ENCODE data around the gene RNF157. TPM values are rescaled to one million over a fixed set of nuclear protein-coding genes. Genes with fewer than 3 reads are reported as not detected.
"Not testable (repeated sequence)": the region's sequence is repeated elsewhere in the genome, so short reads cannot be mapped to it uniquely, and the experiment has no call there.

Gene RNF157
- total RNA-seq, 2 experiments from 2014 or later: 38.1 to 45.3 TPM

DNA sequence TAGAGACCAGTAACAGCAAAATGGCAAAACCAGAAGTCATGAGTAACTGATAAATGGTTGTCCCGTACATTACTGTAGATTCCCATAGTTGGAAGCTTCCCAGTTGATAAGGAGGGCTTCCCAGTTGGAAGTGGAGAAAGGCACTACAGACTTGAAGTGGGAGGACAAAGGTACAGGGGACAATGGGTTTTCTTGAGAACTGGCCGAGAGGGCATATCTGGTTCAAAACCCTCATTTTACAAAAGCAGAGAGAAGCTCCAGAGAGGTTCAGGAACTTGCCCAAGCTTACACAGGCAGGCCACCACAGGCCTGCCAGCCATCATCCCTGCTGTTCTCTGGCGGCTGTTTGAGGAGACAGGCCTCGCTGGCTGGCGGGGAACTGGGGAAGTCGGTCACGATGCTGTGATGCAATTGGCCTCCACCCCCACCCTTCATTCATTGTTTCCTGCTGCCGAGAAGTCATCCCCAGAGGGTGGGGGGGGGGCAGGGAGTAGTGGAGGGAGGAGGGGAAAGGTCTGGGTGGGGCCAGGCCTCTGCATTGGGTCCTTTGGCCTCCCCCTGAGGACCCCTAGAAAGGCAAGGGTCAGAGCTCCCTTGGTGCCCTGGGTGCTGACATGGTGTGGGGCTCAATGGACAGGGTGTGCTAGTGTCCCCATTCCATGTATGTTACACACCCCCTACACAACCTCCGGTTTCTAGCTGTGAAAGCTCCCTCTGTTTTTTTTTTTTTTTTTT is 27.9 kb upstream of the RNF157 start:
- H3K4me1 Mint-ChIP-seq (ENCODE audit: low read depth): peaks cover 51% of the 10 kb centered on the region
- peak overlapping the region; percentile 88 for H3K4me3 Mint-ChIP-seq
- peak; percentile 93 for DNase-seq
- intact Hi-C loops (cut with micrococcal nuclease): loop anchor here (1.0 to 10.0 kb wide), 5 partner anchors 77 to 1233 kb away; partner anchors contain the start of genes MFSD11 and SRSF2
- no peaks in the 10 kb centered on the region for H3K27me3 Mint-ChIP-seq (ENCODE audit: low read depth)
- peaks cover 54% of the 10 kb centered on the region for H3K36me3 Mint-ChIP-seq (ENCODE audit: low read depth)
- no peaks in the 10 kb centered on the region for H3K9me3 Mint-ChIP-seq
- H3K27ac Mint-ChIP-seq: peak overlapping the region; percentile 100
- CTCF ChIA-PET: interaction anchor here (0.5 to 3.5 kb wide), 11 partner anchors 11 to 147 kb away, joined by 3 to 18 read pairs (median 4); no protein-coding TSS in a partner anchor

DNA sequence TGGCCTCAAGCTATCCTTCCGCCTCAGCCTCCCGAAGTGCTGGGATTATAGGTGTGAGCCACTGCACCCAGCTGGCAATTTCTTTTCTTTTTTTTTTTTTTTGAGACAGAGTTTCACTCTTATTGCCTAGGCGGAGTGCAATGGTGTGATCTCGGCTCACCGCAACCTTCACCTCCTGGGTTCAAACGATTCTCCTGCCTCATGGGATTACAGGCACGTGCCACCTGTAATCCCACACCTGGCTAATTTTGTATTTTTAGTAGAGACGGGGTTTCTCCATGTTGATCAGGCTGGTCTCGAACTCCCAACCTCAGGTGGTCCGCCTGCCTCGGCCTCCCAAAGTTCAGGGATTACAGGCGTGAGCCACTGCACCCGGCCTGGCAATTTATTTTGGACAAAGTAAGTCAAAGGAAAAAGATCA is 27.3 kb upstream of the RNF157 start:
- Mint-ChIP-seq H3K27ac (peak overlapping the region; percentile 100), H3K4me3 (peak overlapping the region; percentile 88), H3K36me3 (ENCODE audit: low read depth) (peaks cover 54% of the 10 kb centered on the region), H3K4me1 (ENCODE audit: low read depth) (peaks cover 51% of the 10 kb centered on the region)
- CTCF ChIA-PET: interaction anchor here (0.6 to 2.1 kb wide), 9 partner anchors 12 to 147 kb away, joined by 3 to 8 read pairs (median 4); no protein-coding TSS in a partner anchor
- DNase-seq: peak; percentile 65
- not testable (repeated sequence) for H3K9me3 Mint-ChIP-seq; H3K27me3 Mint-ChIP-seq (ENCODE audit: low read depth)
- intact Hi-C loops (cut with micrococcal nuclease): loop anchor here (1.0 to 10.0 kb wide), 5 partner anchors 76 to 1233 kb away; partner anchors contain the start of genes MFSD11 and SRSF2

DNA sequence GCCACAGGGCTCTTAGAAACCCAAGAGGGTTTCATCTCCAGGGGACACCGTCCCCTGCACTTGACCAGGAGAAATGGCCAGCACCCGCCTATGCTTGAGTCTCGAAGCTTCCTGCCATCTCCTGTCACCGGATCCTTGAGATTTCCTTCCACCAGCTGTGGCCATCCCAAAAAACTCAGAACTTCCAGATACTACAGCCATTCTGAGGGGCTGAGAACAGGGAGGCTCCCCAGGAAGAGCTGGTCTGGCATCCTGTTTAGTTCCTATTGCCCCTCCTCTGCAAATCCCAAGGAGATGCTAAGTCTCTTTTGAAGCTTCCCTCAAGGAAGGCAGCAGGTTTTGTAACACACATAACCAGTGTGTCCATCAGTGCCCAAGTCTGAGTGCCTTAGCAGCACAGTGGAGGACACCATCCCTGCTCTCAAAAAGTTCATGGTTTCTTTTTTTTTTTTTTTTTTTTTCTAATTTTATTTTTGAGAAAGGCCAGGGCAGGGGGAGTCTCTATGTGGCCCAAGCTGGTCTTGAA is 26.8 kb upstream of the RNF157 start:
- CTCF ChIA-PET: interaction anchor here (0.6 to 2.1 kb wide), 9 partner anchors 11 to 146 kb away, joined by 3 to 8 read pairs (median 4); no protein-coding TSS in a partner anchor
- no peaks in the 10 kb centered on the region for H3K9me3 Mint-ChIP-seq
- H3K27ac Mint-ChIP-seq: peak overlapping the region; percentile 100
- peaks cover 54% of the 10 kb centered on the region for H3K36me3 Mint-ChIP-seq (ENCODE audit: low read depth)
- intact Hi-C loops (cut with micrococcal nuclease): loop anchor here (5.0 to 10.0 kb wide), 4 partner anchors 470 to 1232 kb away; partner anchors contain the start of genes MFSD11 and SRSF2
- peak; percentile 23 for DNase-seq
- peak overlapping the region; percentile 88 for H3K4me3 Mint-ChIP-seq
- H3K4me1 Mint-ChIP-seq (ENCODE audit: low read depth): peaks cover 52% of the 10 kb centered on the region
- H3K27me3 Mint-ChIP-seq (ENCODE audit: low read depth): no peaks in the 10 kb centered on the region

DNA sequence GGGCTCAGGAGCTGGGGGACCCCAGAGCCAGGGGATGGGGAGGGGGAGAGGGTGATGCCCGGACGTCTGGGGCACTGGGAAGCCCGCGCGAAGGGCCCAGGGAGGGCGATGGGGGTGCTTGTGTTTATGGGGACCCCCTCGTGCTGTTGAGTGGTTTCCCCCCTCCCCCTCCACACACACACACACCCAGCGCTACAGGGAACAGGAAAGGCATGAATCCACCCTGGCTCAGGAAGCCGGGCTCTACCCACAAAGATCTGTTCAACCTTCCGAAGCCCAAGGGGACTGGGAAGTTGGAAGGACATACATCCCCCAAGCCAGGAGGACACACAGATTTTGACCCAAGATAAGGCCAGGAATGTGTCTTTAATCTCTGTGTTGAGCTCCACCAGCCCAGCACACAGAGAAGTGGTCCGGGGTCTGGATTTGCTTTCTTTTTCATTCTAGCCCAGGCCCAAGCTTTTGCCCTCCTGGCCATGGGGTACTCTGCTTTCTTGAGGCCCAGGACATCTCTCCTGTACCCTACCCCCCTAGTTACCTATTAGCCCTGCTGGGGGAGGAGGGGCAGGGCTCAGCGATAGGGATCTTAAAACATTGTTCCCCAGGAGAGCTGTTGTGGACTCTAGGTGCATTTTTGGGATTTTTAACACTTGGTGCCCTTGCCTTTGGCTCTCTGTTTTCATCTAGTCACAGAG is 26.1 kb upstream of the RNF157 start:
- Mint-ChIP-seq H3K9me3 (no peaks in the 10 kb centered on the region), H3K27me3 (ENCODE audit: low read depth) (no peaks in the 10 kb centered on the region), H3K36me3 (ENCODE audit: low read depth) (peaks cover 50% of the 10 kb centered on the region), H3K27ac (peak overlapping the region; percentile 100), H3K4me1 (ENCODE audit: low read depth) (peaks cover 54% of the 10 kb centered on the region), H3K4me3 (peak overlapping the region; percentile 88)
- peak; percentile 56 for DNase-seq
- intact Hi-C loops (cut with micrococcal nuclease): loop anchor here (5.0 to 10.0 kb wide), 4 partner anchors 471 to 1232 kb away; partner anchors contain the start of genes MFSD11 and SRSF2
- CTCF ChIA-PET: interaction anchor here (0.6 to 2.0 kb wide), 6 partner anchors 10 to 145 kb away, joined by 3 to 8 read pairs (median 4); no protein-coding TSS in a partner anchor

DNA sequence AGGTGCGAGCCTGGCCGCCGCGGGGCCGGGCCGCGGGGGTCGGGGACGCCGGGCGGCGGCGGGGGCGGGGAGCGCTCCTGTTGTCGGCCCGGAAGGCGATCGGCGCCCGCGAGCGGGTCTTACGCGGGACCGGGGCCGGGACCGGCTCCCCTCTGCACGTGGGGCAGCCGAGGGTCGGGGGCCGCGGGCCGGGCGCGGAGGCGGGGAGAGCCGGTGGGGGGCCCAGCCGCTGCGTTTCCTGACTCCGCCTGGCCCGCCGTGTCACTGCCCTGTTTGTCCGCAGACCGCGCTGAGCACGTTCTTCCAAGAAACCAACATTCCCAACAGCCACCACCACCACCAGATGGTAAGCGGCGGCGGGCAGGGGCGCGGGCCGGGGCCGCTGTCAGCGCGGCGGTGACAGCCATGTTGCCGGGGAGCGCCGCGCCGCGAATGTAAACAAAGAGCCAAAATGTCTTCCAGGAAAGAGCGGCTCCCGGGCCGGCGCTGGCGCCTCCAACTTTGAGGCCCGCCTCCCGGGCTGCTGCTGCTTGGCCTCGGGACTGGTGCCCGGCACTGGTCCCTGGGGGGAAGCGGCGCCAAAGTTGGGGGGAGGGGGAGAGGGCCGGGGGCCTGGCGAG is 25.4 kb upstream of the RNF157 start:
- Mint-ChIP-seq H3K4me1 (ENCODE audit: low read depth) (peaks cover 51% of the 10 kb centered on the region), H3K36me3 (ENCODE audit: low read depth) (peaks cover 43% of the 10 kb centered on the region), H3K27me3 (ENCODE audit: low read depth) (no peaks in the 10 kb centered on the region), H3K9me3 (no peaks in the 10 kb centered on the region), H3K27ac (peak overlapping the region; percentile 100), H3K4me3 (peak overlapping the region; percentile 88)
- CTCF ChIA-PET: interaction anchor here (1.2 to 2.0 kb wide), 6 partner anchors 9 to 145 kb away, joined by 3 to 8 read pairs (median 4); no protein-coding TSS in a partner anchor
- intact Hi-C loops (cut with micrococcal nuclease): loop anchor here (2.0 to 10.0 kb wide), 5 partner anchors 195 to 1231 kb away; partner anchors contain the start of genes MFSD11 and SRSF2
- peak; percentile 65 for DNase-seq

DNA sequence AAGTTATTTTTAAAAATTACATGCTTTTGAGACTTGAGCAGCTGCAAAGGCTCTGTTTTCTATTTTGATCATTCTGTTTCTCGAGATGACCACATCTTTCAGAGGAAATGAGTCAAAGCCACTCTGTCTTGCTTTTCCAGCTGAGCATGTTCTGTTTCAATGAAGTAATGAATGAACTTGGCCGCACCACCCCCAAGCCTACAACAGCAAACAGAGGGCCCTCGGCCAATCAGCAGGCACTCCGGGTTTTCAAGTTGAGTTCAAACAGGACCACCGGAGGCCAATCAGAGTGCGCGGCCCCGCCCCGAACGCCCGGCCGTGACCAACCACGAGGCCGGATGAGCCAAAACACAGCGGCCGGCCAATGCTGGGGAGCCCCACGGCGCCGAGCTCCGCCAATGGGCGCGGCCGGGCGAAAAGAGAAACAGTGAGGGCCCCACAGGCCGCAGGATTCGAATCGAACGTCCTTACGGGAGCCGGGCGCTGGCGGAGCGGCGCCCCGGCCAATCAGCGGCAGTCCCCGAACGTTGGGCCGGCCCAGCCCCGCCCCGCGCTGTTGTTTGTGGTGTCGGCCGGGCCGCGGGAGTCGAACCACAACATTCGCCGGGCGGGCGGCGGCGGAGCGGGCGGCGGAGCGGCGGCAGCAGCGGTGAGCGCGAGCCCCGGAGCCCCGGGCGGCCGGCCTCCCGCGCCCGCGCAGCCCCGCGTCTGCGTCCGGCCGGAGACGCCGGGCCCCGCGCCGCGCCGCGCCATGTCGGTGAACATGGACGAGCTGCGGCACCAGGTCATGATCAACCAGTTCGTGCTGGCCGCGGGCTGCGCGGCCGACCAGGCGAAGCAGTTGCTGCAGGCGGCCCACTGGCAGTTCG is 24.7 kb upstream of the RNF157 start, which contains the start of gene UBALD2:
Gene UBALD2 (plus strand): TSS at position 594 of the 869 bp plus-strand sequence. CDS start 158 bp downstream, at position 752.
- DNase-seq: peak; percentile 99
- CTCF ChIA-PET: interaction anchor here (0.7 to 4.0 kb wide), 9 partner anchors 7 to 86 kb away, joined by 3 to 24 read pairs (median 3); no protein-coding TSS in a partner anchor
- peak within 1 kb of the TSS; percentile 100 for H3K27ac Mint-ChIP-seq
- H3K36me3 Mint-ChIP-seq (ENCODE audit: low read depth): peaks cover 40% of the 10 kb centered on the region
- H3K27me3 Mint-ChIP-seq (ENCODE audit: low read depth): no peaks in the 10 kb centered on the region
- no peaks in the 10 kb centered on the region for H3K9me3 Mint-ChIP-seq
- H3K4me3 Mint-ChIP-seq: peak within 1 kb of the TSS; percentile 88
- H3K4me1 Mint-ChIP-seq (ENCODE audit: low read depth): peaks cover 48% of the 10 kb centered on the region
- intact Hi-C loops (cut with micrococcal nuclease): loop anchor here (1.0 to 10.0 kb wide), 10 partner anchors 7 to 1230 kb away; partner anchors contain the start of genes MFSD11 and SRSF2

DNA sequence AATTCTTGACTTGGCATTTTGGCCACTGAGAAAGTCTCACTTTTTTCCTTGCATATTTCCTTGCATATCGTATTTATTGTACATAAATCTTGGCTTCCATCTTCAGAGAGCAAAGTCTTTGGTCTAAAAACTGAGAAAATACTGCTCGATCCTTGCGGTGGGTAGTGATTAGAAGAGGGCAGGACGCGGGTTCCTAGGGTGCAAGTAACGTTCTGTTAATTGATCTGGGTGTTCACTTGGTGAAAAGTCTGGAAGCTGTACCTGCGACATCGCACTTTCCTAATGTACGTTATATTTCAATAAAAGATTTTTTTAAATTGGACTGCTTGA is 24.1 kb upstream of the RNF157 start:
- peak; percentile 32 for DNase-seq
- intact Hi-C loops (cut with micrococcal nuclease): loop anchor here (1.0 to 10.0 kb wide), 8 partner anchors 8 to 1230 kb away; no protein-coding TSS in a partner anchor
- Mint-ChIP-seq H3K4me3 (peak overlapping the region; percentile 63), H3K9me3 (no peaks in the 10 kb centered on the region), H3K36me3 (ENCODE audit: low read depth) (peaks cover 34% of the 10 kb centered on the region), H3K27ac (peak overlapping the region; percentile 89), H3K4me1 (ENCODE audit: low read depth) (peaks cover 42% of the 10 kb centered on the region), H3K27me3 (ENCODE audit: low read depth) (no peaks in the 10 kb centered on the region)
- CTCF ChIA-PET: interaction anchor here (0.7 to 4.0 kb wide), 13 partner anchors 8 to 85 kb away, joined by 3 to 24 read pairs (median 3); no protein-coding TSS in a partner anchor

DNA sequence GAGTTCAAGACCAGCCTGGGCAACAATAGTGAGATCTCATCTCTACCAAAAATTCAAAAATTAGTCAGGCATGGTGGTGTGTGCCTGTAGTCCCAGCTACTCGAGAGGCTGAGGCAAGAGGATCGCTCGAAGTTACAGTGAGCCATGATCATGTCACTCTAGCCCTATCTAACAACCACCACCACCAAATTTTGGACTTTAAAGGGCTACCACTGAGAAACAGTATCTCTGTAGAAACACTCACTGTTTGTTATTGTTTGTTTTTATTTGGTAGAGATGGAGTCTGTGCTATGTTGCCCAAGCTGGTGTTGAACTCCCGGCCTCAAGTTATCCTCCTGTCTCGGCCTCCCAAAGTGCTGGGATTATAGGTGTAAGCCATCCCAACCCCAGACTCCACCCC is 23.6 kb upstream of the RNF157 start:
- CTCF ChIA-PET: interaction anchor here (0.7 to 4.0 kb wide), 11 partner anchors 9 to 84 kb away, joined by 3 to 24 read pairs (median 4); no protein-coding TSS in a partner anchor
- peak overlapping the region; percentile 63 for H3K4me3 Mint-ChIP-seq
- peak overlapping the region; percentile 89 for H3K27ac Mint-ChIP-seq
- H3K36me3 Mint-ChIP-seq (ENCODE audit: low read depth): peaks cover 29% of the 10 kb centered on the region
- H3K4me1 Mint-ChIP-seq (ENCODE audit: low read depth): peaks cover 37% of the 10 kb centered on the region
- DNase-seq: no peak
- H3K27me3 Mint-ChIP-seq (ENCODE audit: low read depth): no peaks in the 10 kb centered on the region
- intact Hi-C loops (cut with micrococcal nuclease): loop anchor here (1.0 to 10.0 kb wide), 8 partner anchors 8 to 1229 kb away; no protein-coding TSS in a partner anchor
- no peaks in the 10 kb centered on the region for H3K9me3 Mint-ChIP-seq

DNA sequence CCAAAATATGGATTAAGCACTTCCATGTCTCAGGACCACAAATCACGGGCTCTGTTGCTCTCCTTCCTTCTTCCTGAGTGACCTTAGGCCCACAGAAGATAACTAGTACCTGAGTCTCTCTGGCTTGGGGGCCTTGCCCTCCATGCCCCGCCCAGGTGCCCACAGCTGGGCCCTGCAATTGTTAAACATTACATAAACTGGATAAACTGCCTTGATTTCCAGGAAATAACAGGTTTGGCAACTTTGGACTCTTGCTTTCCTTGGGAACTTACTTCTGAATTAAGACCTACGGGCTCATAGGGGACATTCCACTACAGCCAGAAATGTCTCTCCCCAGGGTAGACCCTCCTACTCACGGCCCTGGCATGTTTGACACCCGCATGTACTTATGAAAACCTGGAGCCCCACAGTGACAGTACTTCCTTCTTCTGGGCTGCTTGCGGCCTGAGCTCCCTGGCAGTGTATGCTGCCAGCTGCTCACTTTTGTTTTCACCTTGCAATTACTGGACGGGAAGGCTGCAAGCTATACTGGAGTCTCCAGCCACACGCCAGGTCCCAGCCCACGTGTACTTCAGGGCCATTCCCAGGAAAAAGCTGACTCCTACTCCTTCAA is 22.5 kb upstream of the RNF157 start:
- CTCF ChIA-PET: interaction anchor here (0.6 to 4.0 kb wide), 12 partner anchors 10 to 162 kb away, joined by 3 to 24 read pairs (median 4); no protein-coding TSS in a partner anchor
- Mint-ChIP-seq H3K4me1 (ENCODE audit: low read depth) (peaks cover 36% of the 10 kb centered on the region), H3K36me3 (ENCODE audit: low read depth) (peaks cover 18% of the 10 kb centered on the region), H3K27me3 (ENCODE audit: low read depth) (no peaks in the 10 kb centered on the region), H3K9me3 (no peaks in the 10 kb centered on the region), H3K4me3 (peak overlapping the region; percentile 39), H3K27ac (peak overlapping the region; percentile 89)
- intact Hi-C loops (cut with micrococcal nuclease): loop anchor here (10.0 kb wide), 2 partner anchors 1192 to 1228 kb away; no protein-coding TSS in a partner anchor
- peak; percentile 66 for DNase-seq
